NCI-H1105 (cell line): ENCODE data around the gene FBXW12.
"Not testable (repeated sequence)": the region's sequence is repeated elsewhere in the genome, so short reads cannot be mapped to it uniquely, and the experiment has no call there.

Experiments used
- DNase-seq: peaks from one replicate; lab custom pipeline; 2025; lab: John Stamatoyannopoulos, UW

FBXW12 gene

DNA sequence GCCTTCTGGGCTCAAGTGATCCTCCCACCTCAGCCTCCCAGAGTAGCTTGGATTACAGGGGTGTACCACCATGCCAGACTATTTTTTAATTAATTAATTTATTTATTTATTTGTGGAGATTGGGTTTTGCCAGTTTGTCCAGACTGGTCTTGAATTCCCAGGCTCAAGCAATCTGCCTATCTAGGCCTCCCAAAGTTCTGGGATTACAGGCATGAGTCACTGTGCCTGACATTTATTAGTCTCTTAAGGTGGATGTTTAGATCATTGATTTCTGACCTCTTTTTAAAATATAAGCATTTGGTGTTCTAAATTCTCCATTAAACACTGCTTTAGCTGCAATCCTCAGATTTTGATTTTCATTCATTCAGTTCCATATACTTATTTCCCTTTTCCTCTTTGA, 15.6 kb downstream of the FBXW12 start:
- no peak for DNase-seq

DNA sequence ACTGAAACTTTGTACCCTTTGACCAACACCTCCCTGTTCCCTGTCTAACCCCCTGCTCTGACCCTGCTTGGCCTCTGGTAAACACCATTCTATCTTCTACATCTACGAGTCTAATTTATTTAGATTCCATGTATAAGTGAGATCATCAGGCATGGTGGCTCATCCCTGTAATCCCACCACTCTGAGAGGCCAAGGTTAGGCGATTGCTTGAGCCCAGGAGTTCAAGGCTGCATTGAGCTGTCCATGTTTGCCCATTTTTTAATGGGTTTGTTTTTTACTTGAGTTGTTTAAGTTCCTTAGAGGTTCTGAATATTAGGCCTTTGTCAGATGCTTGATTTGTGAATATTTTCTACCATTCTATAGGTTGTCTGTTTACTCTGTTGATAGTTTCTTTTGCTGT, 16.9 kb downstream of the FBXW12 start:
- no peak for DNase-seq

GRCh38 chr3:48394391-48394790, 22.4 kb downstream of the FBXW12 start:
- DNase-seq: no peak

DNA sequence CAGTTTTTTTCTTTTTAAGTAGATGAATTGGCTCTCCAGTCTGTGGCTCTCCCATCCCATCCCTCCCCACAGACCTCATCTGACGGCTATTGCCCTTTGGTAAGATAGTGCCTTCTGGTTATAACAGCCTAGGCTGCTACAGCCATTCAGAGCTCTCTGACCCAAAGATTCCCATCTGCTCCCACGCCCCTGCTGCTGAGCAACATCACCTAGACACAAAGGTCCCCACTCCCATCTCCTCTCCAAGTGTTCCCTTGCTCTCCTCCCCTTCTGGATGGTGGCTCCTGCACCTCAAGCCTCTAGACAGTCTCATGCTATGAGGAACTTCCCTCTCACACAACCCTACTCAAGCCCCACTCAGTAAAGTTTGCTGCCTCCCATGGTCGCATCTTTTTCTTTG, 23.7 kb downstream of the FBXW12 start:
- DNase-seq: no peak

- no peak for DNase-seq
These were observed 26.0 kb downstream of the FBXW12 start for GRCh38 chr3:48397767-48398681.

GRCh38 chr3:48398701-48399386, 26.8 kb downstream of the FBXW12 start:
- no peak for DNase-seq

DNA sequence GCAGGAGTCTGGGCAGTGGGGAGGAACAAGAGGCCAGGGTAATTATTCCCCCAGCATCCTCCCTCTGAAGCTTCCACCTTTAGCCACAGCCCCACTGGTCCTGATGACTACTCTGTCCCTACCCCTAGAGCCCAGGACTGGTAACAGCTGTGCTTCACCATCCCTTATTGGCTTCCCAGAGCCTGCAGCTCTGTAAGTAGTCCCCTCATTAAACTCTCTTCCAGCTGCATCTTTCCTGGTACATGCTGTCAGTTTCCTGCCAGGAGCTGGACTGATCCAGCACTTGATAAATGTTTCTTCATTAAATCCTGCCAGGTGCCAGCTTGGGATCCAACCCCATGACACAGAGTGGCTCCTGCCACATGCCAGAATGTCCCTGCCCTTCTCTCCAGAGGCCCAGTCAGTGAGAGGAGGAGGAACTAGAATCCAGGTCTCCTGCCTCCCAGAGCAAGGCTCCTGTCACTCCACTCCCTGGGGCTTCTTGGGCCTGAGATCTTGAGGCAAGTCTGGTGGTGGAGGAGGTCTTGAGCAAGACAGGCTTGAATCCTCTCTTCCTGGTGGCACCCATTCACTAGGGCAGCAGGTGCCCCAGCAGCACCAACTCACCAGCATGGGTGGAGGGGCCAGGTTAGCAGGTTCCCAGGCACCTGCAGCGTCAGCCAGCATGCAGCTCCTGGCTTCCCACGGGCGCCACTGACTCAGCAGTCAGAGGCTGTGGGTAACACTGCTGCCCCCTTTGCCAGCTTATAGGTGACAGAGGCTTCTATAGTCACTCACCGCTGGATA, 27.6 kb downstream of the FBXW12 start:
- no peak for DNase-seq

DNA sequence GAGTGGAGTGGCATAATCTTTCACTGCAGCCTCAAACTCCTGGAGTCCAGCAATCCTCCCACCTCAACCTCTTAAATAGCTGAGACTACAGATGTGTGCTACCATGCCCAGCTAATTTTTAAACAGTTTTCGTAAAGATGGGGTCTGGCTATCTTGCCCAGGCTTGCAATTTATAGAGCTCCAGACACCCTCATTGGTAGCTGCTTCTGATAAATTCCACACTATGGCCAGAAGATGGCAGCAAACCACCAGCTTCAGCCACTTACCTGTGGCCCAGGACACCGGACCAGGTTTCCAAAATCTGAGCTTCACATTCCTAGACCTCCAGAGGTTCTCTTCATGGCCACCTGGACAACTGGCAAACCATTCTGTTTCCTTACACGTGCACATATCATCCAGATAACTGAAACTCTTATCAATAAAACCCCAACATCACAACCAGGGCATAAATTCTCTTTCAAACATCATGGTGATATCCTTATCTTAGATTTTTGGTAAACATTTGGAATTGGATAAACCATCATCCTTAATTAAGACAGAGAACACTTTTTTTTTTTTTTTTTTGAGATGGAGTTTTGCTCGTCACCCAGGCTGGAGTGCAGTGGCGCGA, 28.9 kb downstream of the FBXW12 start:
- DNase-seq: no peak

DNA sequence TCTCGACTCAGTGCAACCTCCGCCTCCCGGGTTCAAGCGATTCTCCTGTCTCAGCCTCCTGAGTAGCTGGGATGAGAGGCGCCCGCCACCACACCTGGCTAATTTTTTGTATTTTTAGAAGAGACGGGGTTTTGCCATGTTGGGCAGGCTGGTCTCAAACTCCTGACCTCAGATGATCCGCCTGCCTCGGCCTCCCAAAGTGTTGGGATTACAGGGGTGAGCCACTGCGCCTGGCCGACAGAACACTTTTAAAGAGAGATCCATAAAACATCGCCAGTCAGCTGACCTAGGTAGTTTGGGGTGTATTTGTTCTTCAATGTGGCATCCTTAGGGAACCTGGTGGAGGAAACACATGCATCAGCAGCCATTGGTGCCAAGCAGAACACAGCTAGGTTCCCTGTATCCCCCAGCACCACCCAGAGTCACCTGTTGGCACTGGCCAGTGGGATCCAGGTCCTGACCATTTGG, 29.4 kb downstream of the FBXW12 start:
- not testable (repeated sequence) for DNase-seq

GRCh38 chr3:48402281-48402732, 30.3 kb downstream of the FBXW12 start:
- no peak for DNase-seq

DNA sequence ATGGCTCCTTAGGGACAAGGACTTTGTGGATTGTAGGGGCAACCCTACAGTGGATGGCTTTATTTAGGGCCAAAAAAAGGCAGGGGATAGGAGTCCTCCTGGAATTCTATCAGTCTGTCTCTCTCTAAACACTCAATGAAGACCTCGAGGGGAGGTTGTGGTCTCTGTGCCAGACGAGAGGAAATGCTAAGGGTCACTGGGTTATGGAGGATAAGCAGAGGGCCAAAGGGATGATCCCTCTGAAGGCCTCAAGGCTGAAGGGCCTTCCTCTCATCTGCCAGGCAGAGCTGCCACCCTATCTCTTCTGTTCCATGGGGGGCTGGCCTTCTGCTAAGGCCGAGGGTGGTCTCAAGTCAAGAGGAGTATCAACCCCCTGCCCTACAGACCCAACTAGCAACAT, 30.9 kb downstream of the FBXW12 start:
- no peak for DNase-seq

DNA sequence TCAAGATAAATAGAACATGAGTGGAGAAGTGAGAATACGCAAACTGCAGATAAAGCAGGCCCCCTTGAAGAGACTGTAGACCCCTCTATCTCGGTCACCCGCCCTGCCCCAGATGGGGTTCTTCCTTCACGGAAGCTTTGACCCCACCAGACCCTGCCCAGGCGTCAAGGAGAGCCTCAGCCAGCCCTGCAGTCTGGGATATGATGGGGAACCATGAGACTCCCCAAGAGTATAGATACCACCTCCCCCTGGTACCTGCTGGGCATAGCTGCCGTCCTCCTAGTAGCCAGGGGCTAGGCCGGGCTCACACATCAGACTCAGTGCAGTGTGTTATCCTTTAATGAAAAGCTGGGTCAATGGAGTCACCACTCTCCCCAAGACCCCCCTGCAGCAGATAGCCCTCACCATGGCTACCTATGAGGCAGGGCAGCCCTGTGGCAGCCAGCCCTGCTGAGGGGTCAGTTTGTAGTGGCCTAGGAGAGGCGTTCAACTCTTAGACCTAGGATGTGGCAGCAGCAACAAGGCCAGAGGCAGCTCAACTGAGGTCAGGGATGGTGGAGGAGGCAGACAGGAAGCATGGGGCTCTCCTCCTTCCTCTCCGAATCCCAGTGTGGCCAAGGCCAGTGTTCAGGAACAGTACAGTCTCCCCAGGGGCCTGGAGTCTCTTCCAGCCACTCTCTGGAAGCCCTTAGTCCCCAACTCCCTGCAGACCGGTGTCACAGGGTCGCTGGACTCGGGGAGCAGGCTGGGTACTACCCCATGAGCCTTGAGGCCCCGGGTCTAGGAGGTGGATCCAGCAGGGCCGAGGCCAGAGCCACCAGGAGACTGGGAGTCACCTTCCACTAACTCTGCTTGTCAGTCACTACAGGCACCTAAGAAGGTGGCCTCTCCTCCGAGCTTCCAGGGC, 31.8 kb downstream of the FBXW12 start:
- no peak for DNase-seq

DNA sequence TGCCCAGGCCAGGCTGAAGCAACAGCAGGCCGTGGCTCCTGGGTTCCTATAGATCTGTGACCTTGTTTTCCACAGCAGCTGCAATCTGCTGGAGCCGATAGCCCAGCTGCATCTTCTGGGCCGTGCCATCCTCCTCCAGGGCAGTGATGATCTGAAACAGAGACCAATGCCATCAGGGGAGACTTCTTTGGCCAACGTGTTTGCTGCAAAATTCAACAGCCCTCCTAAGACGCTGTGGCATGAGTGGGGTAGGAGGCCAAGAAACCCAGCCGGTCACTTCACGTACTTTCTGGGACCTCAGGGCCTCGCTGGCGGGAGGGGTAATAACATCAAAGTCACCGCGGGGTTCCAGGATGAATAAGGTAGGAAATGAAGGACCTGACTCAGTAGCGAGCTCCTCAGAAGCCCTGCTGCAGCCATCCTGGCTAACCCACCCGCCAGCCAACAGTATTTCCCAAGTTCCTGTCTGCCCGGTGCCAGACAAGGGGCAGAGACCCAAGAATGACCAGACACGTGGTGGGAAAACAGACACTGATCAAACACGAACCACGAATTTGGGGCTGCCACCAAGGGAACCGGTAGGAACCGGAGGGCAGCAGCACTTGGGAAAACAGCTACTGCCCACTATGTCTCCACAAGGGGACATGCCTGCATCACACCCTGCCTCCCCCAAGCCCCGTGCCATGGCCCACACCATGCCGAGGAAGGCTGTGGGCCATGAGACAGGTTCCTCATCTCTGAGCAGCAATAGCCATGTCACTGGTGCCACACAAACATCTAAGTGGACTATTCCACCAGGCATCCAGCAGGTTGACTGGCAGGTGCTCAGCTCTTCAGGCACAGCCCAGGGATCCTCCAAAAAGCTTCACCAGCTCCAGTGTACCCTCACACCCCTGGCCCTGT, 32.7 kb downstream of the FBXW12 start:
- DNase-seq: no peak

GRCh38 chr3:48405343-48405881, 33.4 kb downstream of the FBXW12 start:
- DNase-seq: no peak

DNA sequence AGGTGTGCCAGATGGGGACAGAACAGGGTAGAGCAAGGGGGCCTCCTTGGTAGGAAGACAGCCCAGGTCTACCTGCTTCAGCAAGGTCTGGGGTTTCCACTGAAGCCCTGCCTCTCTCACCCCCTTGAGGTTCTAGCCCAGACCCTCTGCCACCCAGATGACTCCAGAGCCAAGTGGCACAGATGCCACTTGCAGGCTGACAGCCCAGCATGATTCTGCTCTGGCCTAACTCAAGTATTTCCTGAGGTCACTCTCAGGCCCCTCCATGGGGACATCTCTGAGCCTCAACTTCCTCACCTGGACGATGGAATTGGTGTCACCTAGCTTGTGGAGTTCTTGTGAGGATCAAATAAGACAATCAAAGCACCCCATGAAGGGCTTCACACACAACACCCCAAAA, 34.0 kb downstream of the FBXW12 start:
- no peak for DNase-seq

- DNase-seq: no peak
These were observed 34.7 kb downstream of the FBXW12 start for GRCh38 chr3:48406443-48407431.

DNA sequence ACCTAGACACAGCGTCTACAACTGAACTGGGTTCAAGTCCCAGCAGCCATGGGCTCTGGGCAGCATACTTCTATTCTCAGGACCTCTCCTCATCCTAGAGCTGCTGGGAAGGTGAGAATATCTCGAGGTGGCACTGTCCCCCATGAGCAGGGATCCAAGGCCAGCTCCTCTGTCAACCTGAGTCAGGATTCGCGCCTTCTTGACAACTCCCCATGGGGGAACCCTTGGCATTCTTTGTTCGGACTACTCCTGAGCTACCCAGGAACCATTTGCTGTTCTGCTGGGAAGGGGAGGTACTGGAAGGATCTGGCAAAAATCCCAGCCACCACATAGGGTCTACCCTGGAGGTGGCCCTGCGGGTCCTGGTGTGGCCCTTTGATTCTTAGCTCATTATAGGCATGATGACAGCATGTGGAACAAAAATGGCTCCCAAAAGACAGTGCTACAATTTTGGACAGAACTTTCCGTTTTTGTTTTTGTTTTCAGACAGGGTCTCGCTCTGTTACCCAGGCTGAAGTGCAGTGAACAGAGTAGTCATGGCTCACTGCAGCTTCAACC, 35.6 kb downstream of the FBXW12 start:
- DNase-seq: no peak

- DNase-seq: no peak
These were observed 36.8 kb downstream of the FBXW12 start for GRCh38 chr3:48408823-48409281.
